ENCODE results near the gene RPS6KA4.

RPS6KA4 gene

GRCh38 chr11:64367931-64368672 is 9.1 kb downstream of the RPS6KA4 start:
- no peak for DNase-seq (ENCODE audit: low read depth in 2 of 2)

DNA sequence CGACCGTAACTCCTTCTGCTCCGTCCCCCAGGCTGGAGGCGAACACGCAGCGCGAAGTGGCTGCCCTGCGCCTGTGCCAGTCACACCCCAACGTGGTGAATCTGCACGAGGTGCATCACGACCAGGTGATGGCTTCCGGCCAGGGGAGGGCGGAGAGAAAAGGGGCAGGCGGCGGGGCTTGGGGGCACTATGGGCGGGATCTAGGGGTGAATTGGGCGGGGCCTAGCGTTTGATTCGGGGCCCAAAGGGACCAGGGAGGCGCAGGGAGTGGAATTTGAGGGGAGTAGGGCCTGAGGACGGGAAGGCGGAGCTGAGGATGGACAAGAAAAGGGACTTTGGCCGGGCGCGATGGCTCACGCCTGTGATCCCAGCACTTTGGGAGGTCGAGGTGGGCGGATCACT is 9.7 kb downstream of the RPS6KA4 start:
- DNase-seq (ENCODE audit: low read depth in 2 of 2), result no peak

DNA sequence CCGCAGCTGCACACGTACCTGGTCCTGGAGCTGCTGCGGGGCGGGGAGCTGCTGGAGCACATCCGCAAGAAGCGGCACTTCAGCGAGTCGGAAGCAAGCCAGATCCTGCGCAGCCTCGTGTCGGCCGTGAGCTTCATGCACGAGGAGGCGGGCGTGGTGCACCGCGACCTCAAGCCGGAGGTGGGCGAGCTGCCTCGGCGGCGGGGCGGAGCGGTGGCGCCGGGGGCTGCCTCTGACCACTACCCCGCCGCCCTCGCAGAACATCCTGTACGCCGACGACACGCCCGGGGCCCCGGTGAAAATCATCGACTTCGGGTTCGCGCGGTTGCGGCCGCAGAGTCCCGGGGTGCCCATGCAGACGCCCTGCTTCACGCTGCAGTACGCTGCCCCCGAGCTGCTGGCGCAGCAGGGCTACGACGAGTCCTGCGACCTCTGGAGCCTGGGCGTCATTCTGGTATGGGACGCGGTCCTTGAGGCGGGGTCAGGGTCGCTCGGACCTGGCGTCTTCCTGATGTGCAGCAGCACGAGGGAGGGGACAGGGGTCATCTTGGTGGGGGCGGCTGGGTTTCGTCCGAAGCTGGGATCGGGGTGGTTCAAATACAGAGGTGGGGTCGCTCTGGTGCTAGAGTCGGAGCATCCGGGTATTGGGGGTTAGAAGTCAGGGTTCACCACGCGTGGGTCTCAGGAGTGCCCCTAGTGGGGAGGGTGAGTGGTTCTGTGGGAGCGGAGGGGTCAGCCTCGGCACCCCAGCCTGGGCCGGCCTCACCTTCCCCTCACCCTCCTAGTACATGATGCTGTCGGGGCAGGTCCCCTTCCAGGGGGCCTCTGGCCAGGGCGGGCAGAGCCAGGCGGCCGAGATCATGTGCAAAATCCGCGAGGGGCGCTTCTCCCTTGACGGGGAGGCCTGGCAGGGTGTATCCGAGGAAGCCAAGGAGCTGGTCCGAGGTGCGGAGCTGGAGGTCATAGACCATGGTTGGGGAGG is 10.8 kb downstream of the RPS6KA4 start:
- DNase-seq (ENCODE audit: low read depth in 2 of 2), result no peak

DNA sequence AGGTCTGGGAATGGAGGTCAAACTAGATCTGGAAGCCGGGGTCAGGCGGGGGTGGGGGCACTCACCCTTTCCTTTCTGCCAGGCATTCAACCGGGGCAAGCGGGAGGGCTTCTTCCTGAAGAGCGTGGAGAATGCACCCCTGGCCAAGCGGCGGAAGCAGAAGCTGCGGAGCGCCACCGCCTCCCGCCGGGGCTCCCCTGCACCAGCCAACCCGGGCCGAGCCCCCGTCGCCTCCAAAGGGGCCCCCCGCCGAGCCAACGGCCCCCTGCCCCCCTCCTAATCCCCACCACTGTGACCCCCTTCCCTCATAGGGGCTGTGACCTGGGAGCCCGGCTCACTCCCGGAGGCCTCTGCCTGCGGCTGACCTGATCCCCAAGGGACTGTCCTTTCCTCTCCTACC is 12.2 kb downstream of the RPS6KA4 start:
- DNase-seq (ENCODE audit: low read depth in 2 of 2), result no peak

- no peak for DNase-seq (ENCODE audit: low read depth in 2 of 2)
These were observed 13.1 kb downstream of the RPS6KA4 start for GRCh38 chr11:64372021-64372420.

GRCh38 chr11:64372802-64373597 is 14.0 kb downstream of the RPS6KA4 start:
- no peak for DNase-seq (ENCODE audit: low read depth in 2 of 2)

DNA sequence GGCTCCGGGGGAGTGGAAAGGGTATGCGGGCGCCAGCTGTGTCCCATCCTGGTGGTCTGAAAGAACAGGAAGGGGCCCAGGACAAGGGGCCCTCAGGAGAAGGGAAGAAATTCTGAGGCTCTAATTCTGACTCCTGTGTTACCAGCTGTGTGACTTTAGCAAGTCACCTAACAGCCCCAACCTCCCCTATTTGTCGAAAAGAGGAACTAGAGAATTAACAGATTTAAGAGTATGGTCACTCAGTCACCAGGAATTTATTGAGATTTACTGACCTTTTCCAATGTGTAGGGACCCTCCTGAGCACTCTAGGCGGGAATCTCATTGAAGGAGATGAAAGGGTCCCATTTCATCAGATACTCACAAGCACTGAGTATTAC is 14.6 kb downstream of the RPS6KA4 start:
- no peak for DNase-seq (ENCODE audit: low read depth in 2 of 2)

- no peak for DNase-seq (ENCODE audit: low read depth in 2 of 2)
These were observed 17.1 kb downstream of the RPS6KA4 start for GRCh38 chr11:64376071-64376470.

GRCh38 chr11:64378335-64378880 is 19.4 kb downstream of the RPS6KA4 start:
- DNase-seq (ENCODE audit: low read depth in 2 of 2), result no peak

GRCh38 chr11:64379160-64379559 is 20.2 kb downstream of the RPS6KA4 start:
- no peak for DNase-seq (ENCODE audit: low read depth in 2 of 2)

DNA sequence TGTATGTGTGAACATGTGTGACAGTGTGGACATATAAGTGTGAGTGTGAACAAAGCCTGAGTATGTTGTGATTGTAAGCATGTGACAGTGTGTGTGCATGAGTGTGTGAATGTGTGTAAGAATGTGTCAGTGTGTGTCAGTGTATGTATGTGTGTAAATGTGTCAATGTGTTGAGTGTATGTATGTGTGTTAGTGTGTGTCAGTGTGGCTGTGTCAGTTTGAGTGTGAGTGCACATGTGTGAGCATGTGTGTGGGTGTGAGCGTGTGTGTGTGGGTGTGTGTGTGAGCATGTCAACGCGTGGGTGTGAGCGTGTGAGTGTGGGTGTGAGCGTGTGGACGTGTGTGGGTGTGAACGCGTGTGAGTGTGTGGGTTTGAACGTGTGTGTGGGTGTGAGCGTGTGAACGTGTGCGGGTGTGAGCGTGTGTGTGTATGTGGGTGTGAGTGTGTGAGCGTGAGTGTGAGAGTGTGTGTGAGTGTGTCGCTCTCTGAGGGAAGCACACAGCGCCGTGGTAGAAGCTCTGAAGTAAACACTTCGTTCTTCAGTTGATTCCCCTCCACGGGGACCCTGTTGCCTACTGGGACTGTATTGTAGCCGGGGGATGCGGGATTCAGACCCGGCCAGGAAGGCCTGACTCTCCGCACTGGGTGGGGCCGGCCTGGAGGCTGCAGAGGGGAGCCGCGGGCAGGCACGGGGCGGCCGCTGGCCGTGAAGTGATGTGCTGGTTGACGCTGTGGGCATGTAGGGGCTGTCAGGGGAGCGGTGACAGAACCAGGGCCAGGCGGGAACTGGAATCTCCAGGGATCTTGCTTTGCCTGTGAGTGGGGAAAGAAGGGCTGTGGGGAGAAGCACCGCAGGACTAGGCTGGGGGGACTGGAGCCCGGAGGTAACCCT is 21.1 kb downstream of the RPS6KA4 start:
- DNase-seq (ENCODE audit: low read depth in 2 of 2), result no peak

DNA sequence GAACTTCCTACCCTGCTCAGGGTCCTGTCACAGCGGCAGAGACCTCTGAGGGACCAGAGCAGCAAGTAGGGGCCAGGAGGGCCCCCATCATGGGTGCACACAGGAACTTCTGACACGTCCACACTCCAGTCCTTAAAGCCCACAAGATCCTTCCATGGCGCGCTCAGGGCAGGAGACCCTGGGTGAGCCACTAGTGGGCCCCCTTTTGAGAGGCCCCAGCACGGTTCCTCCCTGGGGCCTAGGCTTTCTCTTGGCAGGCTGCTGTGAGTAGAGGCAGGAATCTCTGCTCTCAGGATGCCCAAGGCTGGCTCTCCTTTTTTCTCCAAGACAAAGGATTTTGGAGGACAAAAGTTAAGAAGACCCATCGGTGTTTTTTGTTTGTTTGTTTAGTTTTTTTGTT is 22.4 kb downstream of the RPS6KA4 start:
- DNase-seq (ENCODE audit: low read depth in 2 of 2), result no peak

DNA sequence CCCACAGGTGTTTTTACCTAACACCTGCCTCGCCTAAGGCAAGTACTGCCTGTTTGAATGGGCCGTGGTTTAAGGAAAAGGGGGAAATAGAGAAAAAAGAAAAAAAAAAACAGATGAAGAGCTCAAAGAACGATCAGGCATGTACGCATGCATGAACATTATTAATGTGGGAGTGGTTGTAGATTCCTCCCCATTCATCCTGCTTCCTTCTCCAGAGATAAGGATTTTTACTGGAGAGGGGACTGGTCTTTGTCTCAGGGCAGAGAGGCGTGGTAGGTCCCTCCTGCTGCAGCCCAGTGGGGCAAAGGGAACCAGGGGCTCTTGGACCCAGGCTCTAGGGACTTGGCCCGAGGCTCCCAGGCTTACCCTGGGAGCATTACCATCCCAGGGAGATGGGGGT is 23.1 kb downstream of the RPS6KA4 start:
- no peak for DNase-seq (ENCODE audit: low read depth in 2 of 2)

- DNase-seq (ENCODE audit: low read depth in 2 of 2), result no peak
These were observed 23.6 kb downstream of the RPS6KA4 start for GRCh38 chr11:64382586-64382985.

GRCh38 chr11:64383580-64383979 is 24.6 kb downstream of the RPS6KA4 start:
- no peak for DNase-seq (ENCODE audit: low read depth in 2 of 2)

- no peak for DNase-seq (ENCODE audit: low read depth in 2 of 2)
These were observed 25.2 kb downstream of the RPS6KA4 start for GRCh38 chr11:64384028-64384737.

- no peak for DNase-seq (ENCODE audit: low read depth in 2 of 2)
These were observed 26.3 kb downstream of the RPS6KA4 start for GRCh38 chr11:64384981-64385944.

- no peak for DNase-seq (ENCODE audit: low read depth in 2 of 2)
These were observed 27.2 kb downstream of the RPS6KA4 start for GRCh38 chr11:64385945-64386704.
